NCI-H1436 (cell line): ENCODE measurements around the gene CA5A.
"Not testable (repeated sequence)": the region's sequence is repeated elsewhere in the genome, so short reads cannot be mapped to it uniquely, and the experiment has no call there.

Experiments used
- DNase-seq: peaks from one replicate; lab custom pipeline; 2025; lab: John Stamatoyannopoulos, UW

Gene CA5A

GRCh38 chr16:87896176-87896890 lies 40.0 kb downstream of the CA5A start:
- DNase-seq, result not testable (repeated sequence)

GRCh38 chr16:87895641-87896141 lies 40.6 kb downstream of the CA5A start:
- DNase-seq, result no peak

GRCh38 chr16:87894005-87894404 lies 42.3 kb downstream of the CA5A start:
- DNase-seq, result not testable (repeated sequence)

- DNase-seq, result no peak
Measured at GRCh38 chr16:87891764-87892163, 44.6 kb downstream of the CA5A start.

- not testable (repeated sequence) for DNase-seq
Measured at GRCh38 chr16:87889762-87890161, 46.6 kb downstream of the CA5A start.

- not testable (repeated sequence) for DNase-seq
Measured at GRCh38 chr16:87888346-87888745, 48.0 kb downstream of the CA5A start.

- not testable (repeated sequence) for DNase-seq
Measured at GRCh38 chr16:87887931-87888330, 48.4 kb downstream of the CA5A start.

- not testable (repeated sequence) for DNase-seq
Measured at GRCh38 chr16:87885371-87885967, 50.9 kb downstream of the CA5A start.

GRCh38 chr16:87882436-87883019 lies 53.8 kb downstream of the CA5A start:
- no peak for DNase-seq

GRCh38 chr16:87881324-87882200 lies 54.8 kb downstream of the CA5A start:
- no peak for DNase-seq

- DNase-seq, result no peak
Measured at GRCh38 chr16:87880117-87880696, 56.1 kb downstream of the CA5A start.

- DNase-seq, result not testable (repeated sequence)
Measured at GRCh38 chr16:87879411-87880013, 56.8 kb downstream of the CA5A start.

GRCh38 chr16:87878704-87879103 lies 57.6 kb downstream of the CA5A start:
- no peak for DNase-seq

GRCh38 chr16:87877942-87878507 lies 58.3 kb downstream of the CA5A start:
- DNase-seq, result no peak

- no peak for DNase-seq
Measured at GRCh38 chr16:87874639-87875427, 61.5 kb downstream of the CA5A start.

- not testable (repeated sequence) for DNase-seq
Measured at GRCh38 chr16:87870418-87871291, 65.7 kb downstream of the CA5A start.

- DNase-seq, result not testable (repeated sequence)
Measured at GRCh38 chr16:87869879-87870417, 66.4 kb downstream of the CA5A start.

GRCh38 chr16:87869061-87869878 lies 67.1 kb downstream of the CA5A start, which contains the start of gene SLC7A5:
SLC7A5 (minus strand) TSS chr16:87869507; CDS start chr16:87869422, 85 bp downstream.
- peak; percentile 79 for DNase-seq
